Ishikawa (cell line): Measurements from ENCODE around the gene CHEK2.

Experiments
- EP300 ChIP-seq: IDR thresholded peaks from 2 replicates; pipeline ENCODE4 v1.6.1; 2012; ENCODE audit warnings: borderline replicate concordance
- NFIC ChIP-seq: IDR thresholded peaks from 2 replicates; pipeline ENCODE4 v1.6.1; 2012
- TAF1 ChIP-seq: IDR thresholded peaks from 2 replicates; pipeline ENCODE4 v1.6.1; 2012; ENCODE audit warnings: low read depth, mild to moderate bottlenecking
- TCF12 ChIP-seq: IDR thresholded peaks from 2 replicates; pipeline ENCODE4 v1.6.1; 2012; ENCODE audit warnings: low read depth
- YY1 ChIP-seq: IDR thresholded peaks from 2 replicates; pipeline ENCODE4 v1.6.1; 2012; ENCODE audit warnings: low read depth
- TF ChIP-seq, protein P1 (sequence below): IDR thresholded peaks from 2 replicates; pipeline ENCODE4 v1.6.1; 2012; ENCODE audit warnings: low read depth, mild to moderate bottlenecking
- TF ChIP-seq, protein P2 (sequence below): IDR thresholded peaks from 2 replicates; pipeline ENCODE4 v1.6.1; 2012
- TF ChIP-seq, protein P3 (sequence below): IDR thresholded peaks from 2 replicates; pipeline ENCODE4 v1.6.1; 2012

DNA sequence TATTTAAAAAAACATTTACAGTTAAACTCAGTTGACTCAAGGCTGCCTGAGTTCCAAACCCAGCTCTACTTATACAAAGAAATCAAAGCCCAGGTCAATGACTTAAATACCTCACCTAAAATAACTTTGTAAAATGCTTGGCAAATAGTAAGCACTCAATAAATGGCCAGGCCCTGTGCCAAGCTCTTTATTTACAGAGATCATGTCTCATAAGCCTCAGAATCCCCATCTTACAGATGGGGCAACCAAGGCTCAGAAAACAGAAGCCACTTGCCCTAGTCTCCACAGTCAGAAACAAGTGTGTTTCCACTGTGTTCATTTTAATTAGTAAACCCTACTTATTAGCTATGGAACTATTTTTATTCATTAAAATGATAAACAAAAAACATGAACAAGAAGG, 31.5 kb downstream of the CHEK2 start:
- TF ChIP-seq TAF1, result no peak
- TF ChIP-seq NFIC, result no peak
- no peak for TF ChIP-seq TCF12
- TF ChIP-seq EP300, result no peak
- TF ChIP-seq, protein P1, sequence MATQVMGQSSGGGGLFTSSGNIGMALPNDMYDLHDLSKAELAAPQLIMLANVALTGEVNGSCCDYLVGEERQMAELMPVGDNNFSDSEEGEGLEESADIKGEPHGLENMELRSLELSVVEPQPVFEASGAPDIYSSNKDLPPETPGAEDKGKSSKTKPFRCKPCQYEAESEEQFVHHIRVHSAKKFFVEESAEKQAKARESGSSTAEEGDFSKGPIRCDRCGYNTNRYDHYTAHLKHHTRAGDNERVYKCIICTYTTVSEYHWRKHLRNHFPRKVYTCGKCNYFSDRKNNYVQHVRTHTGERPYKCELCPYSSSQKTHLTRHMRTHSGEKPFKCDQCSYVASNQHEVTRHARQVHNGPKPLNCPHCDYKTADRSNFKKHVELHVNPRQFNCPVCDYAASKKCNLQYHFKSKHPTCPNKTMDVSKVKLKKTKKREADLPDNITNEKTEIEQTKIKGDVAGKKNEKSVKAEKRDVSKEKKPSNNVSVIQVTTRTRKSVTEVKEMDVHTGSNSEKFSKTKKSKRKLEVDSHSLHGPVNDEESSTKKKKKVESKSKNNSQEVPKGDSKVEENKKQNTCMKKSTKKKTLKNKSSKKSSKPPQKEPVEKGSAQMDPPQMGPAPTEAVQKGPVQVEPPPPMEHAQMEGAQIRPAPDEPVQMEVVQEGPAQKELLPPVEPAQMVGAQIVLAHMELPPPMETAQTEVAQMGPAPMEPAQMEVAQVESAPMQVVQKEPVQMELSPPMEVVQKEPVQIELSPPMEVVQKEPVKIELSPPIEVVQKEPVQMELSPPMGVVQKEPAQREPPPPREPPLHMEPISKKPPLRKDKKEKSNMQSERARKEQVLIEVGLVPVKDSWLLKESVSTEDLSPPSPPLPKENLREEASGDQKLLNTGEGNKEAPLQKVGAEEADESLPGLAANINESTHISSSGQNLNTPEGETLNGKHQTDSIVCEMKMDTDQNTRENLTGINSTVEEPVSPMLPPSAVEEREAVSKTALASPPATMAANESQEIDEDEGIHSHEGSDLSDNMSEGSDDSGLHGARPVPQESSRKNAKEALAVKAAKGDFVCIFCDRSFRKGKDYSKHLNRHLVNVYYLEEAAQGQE, result no peak
- TF ChIP-seq YY1, result no peak
- TF ChIP-seq, protein P2, sequence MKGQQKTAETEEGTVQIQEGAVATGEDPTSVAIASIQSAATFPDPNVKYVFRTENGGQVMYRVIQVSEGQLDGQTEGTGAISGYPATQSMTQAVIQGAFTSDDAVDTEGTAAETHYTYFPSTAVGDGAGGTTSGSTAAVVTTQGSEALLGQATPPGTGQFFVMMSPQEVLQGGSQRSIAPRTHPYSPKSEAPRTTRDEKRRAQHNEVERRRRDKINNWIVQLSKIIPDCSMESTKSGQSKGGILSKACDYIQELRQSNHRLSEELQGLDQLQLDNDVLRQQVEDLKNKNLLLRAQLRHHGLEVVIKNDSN, result no peak
- TF ChIP-seq, protein P3, sequence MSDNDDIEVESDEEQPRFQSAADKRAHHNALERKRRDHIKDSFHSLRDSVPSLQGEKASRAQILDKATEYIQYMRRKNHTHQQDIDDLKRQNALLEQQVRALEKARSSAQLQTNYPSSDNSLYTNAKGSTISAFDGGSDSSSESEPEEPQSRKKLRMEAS, result no peak
